ENCODE data around the gene NRG4. TPM values are rescaled to one million over a fixed set of nuclear protein-coding genes. Genes with fewer than 3 reads are reported as not detected.

NRG4 gene
- total and polyA plus RNA-seq, 9 of the 15 experiments (the other 6 are each of a cell fraction or from before 2014, with no cell fraction given), result 0.33 to 2.5 (median 0.76) TPM

GRCh38 chr15:76060118-76060989 lies 48.1 kb upstream of the NRG4 start:
- intact Hi-C loops (cut with micrococcal nuclease), result no loop called here
- ChIA-PET CTCF (ENCODE audit: low intra/inter-chr PET ratio) (interaction anchor here (3.5 kb wide), 1 partner anchor 78 kb away, joined by 30 read pairs; no protein-coding TSS in a partner anchor), POLR2A (no interaction called here)
- in situ Hi-C loops (cut with MboI), result no loop called here
- H3K9me3 ChIP-seq (replicated peaks; ENCODE audit: control insufficient read depth, insufficient read depth, low read depth, low read length), result no peaks in the 10 kb centered on the region
- no peaks in the 10 kb centered on the region for H3K9me1 ChIP-seq (ENCODE audit: control insufficient read depth, insufficient read depth, low read length)
- WGBS (ENCODE audit: insufficient coverage, low coverage, missing lambda C conversion rate), result 3% methylated on average over 20 of the region's 20 CpGs
- H3K27me3 ChIP-seq (ENCODE audit: control insufficient read depth in 2 of 2, insufficient read depth in 2 of 2, low read length in 2 of 2), result peaks cover 39 to 40% of the 10 kb centered on the region in 2 experiments
- peaks cover 0 to 10% of the 10 kb centered on the region in 2 experiments; a peak in 3 of 5 replicates for H3K4me1 ChIP-seq (replicated peaks in 1 of 2; ENCODE audit: control insufficient read depth in 2 of 2, insufficient read depth in 2 of 2, low read length in 2 of 2)
- peak overlapping the region in 1 of 2 experiments; percentile 80; a peak in 1 of 4 replicates for H3K9ac ChIP-seq (ENCODE audit: insufficient read depth in 1 of 2, low read depth in 2 of 2, low read length in 2 of 2)
- peak overlapping the region; percentile 61; the same call in 1 of the 2 replicates for H2AFZ ChIP-seq (ENCODE audit: low read depth, low read length)
- no TSS peak for BruUV-seq (replicated peaks)
- no peaks in the 10 kb centered on the region for H3K36me3 ChIP-seq (ENCODE audit: control insufficient read depth, insufficient read depth, low read length)
- H4K20me1 ChIP-seq (replicated peaks; ENCODE audit: control insufficient read depth, insufficient read depth, low read length), result peaks cover 8% of the 10 kb centered on the region; the same call in 1 of the 2 replicates
- peak overlapping the region; percentile 21; the same call in 1 of the 2 replicates for H3K4me3 ChIP-seq
- FAIRE-seq, result no peak
- no peak overlapping the region for H3K27ac ChIP-seq (ENCODE audit: extremely low read depth, low read depth, low read length)
- H3K4me2 ChIP-seq (ENCODE audit: insufficient read depth, low read length), result no peak overlapping the region; the same call in 1 of the 2 replicates
- H3K79me2 ChIP-seq (ENCODE audit: control insufficient read depth, insufficient read depth, low read length), result no peaks in the 10 kb centered on the region
- DNase-seq (ENCODE audit: extremely low read depth in 1 of 4, low spot score in 3 of 4), result no peak
- peak; percentile 23; the same call in 1 of the 3 replicates for ATAC-seq
- no peak for TF ChIP-seq POLR2G (IDR thresholded peaks at IDR 0.05; ENCODE audit: low read depth, low read length)
- TF ChIP-seq GTF2E2 (tag; IDR thresholded peaks at IDR 0.05), result no peak
- TF ChIP-seq BRF2 (IDR thresholded peaks at IDR 0.05; ENCODE audit: borderline replicate concordance, insufficient read depth, insufficient read length), result no peak
- no peak for TF ChIP-seq SMAD1 (IDR thresholded peaks at IDR 0.05; ENCODE audit: low read depth, low read length, partially characterized antibody)
- no peak for TF ChIP-seq CC2D1A (IDR thresholded peaks at IDR 0.05)
- no peak for TF ChIP-seq HNRNPLL (IDR thresholded peaks at IDR 0.05; ENCODE audit: low read depth, low read length, poor library complexity, severe bottlenecking)
- TF ChIP-seq MEIS2 (IDR thresholded peaks at IDR 0.05; ENCODE audit: partially characterized antibody), result no peak
- no peak for TF ChIP-seq HLTF (IDR thresholded peaks at IDR 0.05)
- TF ChIP-seq ZNF449 (CRISPR knock-in tag; IDR thresholded peaks at IDR 0.05), result no peak
- no peak for TF ChIP-seq ELK1 (CRISPR knock-in tag; IDR thresholded peaks at IDR 0.05)
- no peak for TF ChIP-seq ZNF324 (CRISPR knock-in tag; IDR thresholded peaks at IDR 0.05)
- no peak for TF ChIP-seq NFIC (IDR thresholded peaks at IDR 0.05)
- no peak for TF ChIP-seq TAF15 (IDR thresholded peaks at IDR 0.05; ENCODE audit: low read depth, low read length)
- TF ChIP-seq ATF2 (CRISPR knock-in tag; IDR thresholded peaks at IDR 0.05), result no peak
- TF ChIP-seq ZFP36 (IDR thresholded peaks at IDR 0.05; ENCODE audit: low read depth, low read length, partially characterized antibody), result no peak
- no peak for TF ChIP-seq ZFPM2 (CRISPR knock-in tag; IDR thresholded peaks at IDR 0.05)
